EL (cell line): Measurements from ENCODE around the gene THSD1.
"Not testable (repeated sequence)": the region's sequence is repeated elsewhere in the genome, so short reads cannot be mapped to it uniquely, and the experiment has no call there.

Experiments
- DNase-seq: peaks from one replicate; pipeline ENCODE4 v3.0.0-alpha.2; 2016

Gene THSD1

GRCh38 chr13:52408071-52408658, 2.2 kb upstream of the THSD1 start:
- DNase-seq, result not testable (repeated sequence)

- DNase-seq, result not testable (repeated sequence)
These were observed 1.5 kb upstream of the THSD1 start for GRCh38 chr13:52407436-52407835.

- DNase-seq, result no peak
These were observed 657 bp upstream of the THSD1 start for GRCh38 chr13:52406629-52407028.

GRCh38 chr13:52405369-52405766, 604 bp downstream of the THSD1 start:
- DNase-seq, result no peak

- no peak for DNase-seq
These were observed 6.3 kb downstream of the THSD1 start for GRCh38 chr13:52399708-52400107.

- no peak for DNase-seq
These were observed 6.9 kb downstream of the THSD1 start for GRCh38 chr13:52399046-52399445.

GRCh38 chr13:52395704-52396103, 10.3 kb downstream of the THSD1 start:
- DNase-seq, result no peak

GRCh38 chr13:52394586-52394985, 11.4 kb downstream of the THSD1 start:
- no peak for DNase-seq

- DNase-seq, result no peak
These were observed 12.2 kb downstream of the THSD1 start for GRCh38 chr13:52393572-52394357.

GRCh38 chr13:52387721-52388120, 18.3 kb downstream of the THSD1 start:
- DNase-seq, result no peak

GRCh38 chr13:52385870-52386269, 20.1 kb downstream of the THSD1 start:
- DNase-seq, result no peak

- no peak for DNase-seq
These were observed 22.6 kb downstream of the THSD1 start for GRCh38 chr13:52383366-52383765.

- no peak for DNase-seq
These were observed 27.7 kb downstream of the THSD1 start for GRCh38 chr13:52378312-52378711.

- no peak for DNase-seq
These were observed 28.1 kb downstream of the THSD1 start for GRCh38 chr13:52377898-52378297.

GRCh38 chr13:52374873-52375411, 31.0 kb downstream of the THSD1 start:
- DNase-seq, result no peak

- no peak for DNase-seq
These were observed 31.6 kb downstream of the THSD1 start for GRCh38 chr13:52374389-52374788.

GRCh38 chr13:52373277-52373676, 32.7 kb downstream of the THSD1 start:
- DNase-seq, result peak; percentile 22

- DNase-seq, result peak; percentile 60
These were observed 34.2 kb downstream of the THSD1 start for GRCh38 chr13:52371736-52372247.

GRCh38 chr13:52366291-52366690, 39.7 kb downstream of the THSD1 start:
- no peak for DNase-seq

- DNase-seq, result not testable (repeated sequence)
These were observed 43.6 kb downstream of the THSD1 start for GRCh38 chr13:52362169-52362887.

- no peak for DNase-seq
These were observed 44.7 kb downstream of the THSD1 start for GRCh38 chr13:52361225-52361624.

- no peak for DNase-seq
These were observed 46.4 kb downstream of the THSD1 start for GRCh38 chr13:52359534-52359933.

- peak; percentile 81 for DNase-seq
These were observed 49.6 kb downstream of the THSD1 start for GRCh38 chr13:52356327-52356726.
